ENCODE measurements around the gene SLC4A1AP. TPM values are rescaled to one million over a fixed set of nuclear protein-coding genes. Genes with fewer than 3 reads are reported as not detected.

Gene SLC4A1AP
- polyA plus RNA-seq, 1 of the 3 experiments (the other 2 are of a cell fraction): 9.4 TPM

DNA sequence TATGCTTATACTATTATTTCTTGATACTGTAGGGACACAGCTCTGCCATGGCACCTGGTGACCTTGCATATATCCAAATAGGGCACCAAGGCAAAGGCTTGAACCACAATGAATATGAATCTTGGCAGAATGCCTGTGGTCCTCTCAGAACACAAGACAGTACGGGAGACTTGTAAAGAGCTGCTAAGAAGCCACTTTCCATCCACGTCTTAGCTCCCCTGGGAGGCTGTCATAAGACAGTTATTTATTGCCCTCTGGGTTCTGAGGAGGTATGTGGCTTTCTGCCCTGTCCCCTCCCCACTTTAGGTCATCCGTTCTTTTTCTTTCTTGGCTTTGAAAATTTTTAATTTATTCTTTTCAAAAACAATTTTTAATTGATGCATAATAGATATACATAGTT, 78.0 kb downstream of the SLC4A1AP start:
- no peak for TF ChIP-seq FOXM1 (IDR thresholded peaks at IDR 0.05; ENCODE audit: low read depth)
- TF ChIP-seq GABPA (IDR thresholded peaks at IDR 0.05; ENCODE audit: low read depth): no peak
- no peak for TF ChIP-seq SMC3 (IDR thresholded peaks at IDR 0.05; ENCODE audit: low read depth, low read length)
- no peak for TF ChIP-seq RCOR1 (IDR thresholded peaks at IDR 0.05; ENCODE audit: low read length)
- no peak for TF ChIP-seq RXRA (IDR thresholded peaks at IDR 0.05; ENCODE audit: borderline replicate concordance, low read depth)
- no peak for TF ChIP-seq RAD21 (IDR thresholded peaks at IDR 0.05; ENCODE audit: low read length)
- no peak for TF ChIP-seq JUND (IDR thresholded peaks at IDR 0.05)
- TF ChIP-seq, protein P1, sequence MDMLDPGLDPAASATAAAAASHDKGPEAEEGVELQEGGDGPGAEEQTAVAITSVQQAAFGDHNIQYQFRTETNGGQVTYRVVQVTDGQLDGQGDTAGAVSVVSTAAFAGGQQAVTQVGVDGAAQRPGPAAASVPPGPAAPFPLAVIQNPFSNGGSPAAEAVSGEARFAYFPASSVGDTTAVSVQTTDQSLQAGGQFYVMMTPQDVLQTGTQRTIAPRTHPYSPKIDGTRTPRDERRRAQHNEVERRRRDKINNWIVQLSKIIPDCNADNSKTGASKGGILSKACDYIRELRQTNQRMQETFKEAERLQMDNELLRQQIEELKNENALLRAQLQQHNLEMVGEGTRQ (IDR thresholded peaks at IDR 0.05; ENCODE audit: borderline replicate concordance, low read depth, low read length): no peak
- TF ChIP-seq RFX5 (IDR thresholded peaks at IDR 0.05; ENCODE audit: low read length): no peak
- TF ChIP-seq NFIC (IDR thresholded peaks at IDR 0.05; ENCODE audit: borderline replicate concordance): no peak
- no peak for TF ChIP-seq FOSL2 (IDR thresholded peaks at IDR 0.05; ENCODE audit: borderline replicate concordance, low read depth)
- no peak for TF ChIP-seq MXI1 (IDR thresholded peaks at IDR 0.05; ENCODE audit: low read depth, low read length)
- no peaks in the 10 kb centered on the region for H3K9me2 ChIP-seq
- H3K36me3 ChIP-seq (replicated peaks in 1 of 2; ENCODE audit: control insufficient read depth in 1 of 2, insufficient read depth in 2 of 2, low read length in 1 of 2): no peaks in the 10 kb centered on the region
- no peak overlapping the region for H3K4me3 ChIP-seq (ENCODE audit: low read depth in 2 of 2, low read length in 1 of 2)
- no peaks in the 10 kb centered on the region for H3K79me2 ChIP-seq (ENCODE audit: insufficient read depth)
- H3K4me1 ChIP-seq (ENCODE audit: control insufficient read depth in 1 of 2, insufficient read depth in 2 of 2, low read depth in 1 of 2, low read length in 1 of 2): peaks cover 0 to 18% of the 10 kb centered on the region in 2 experiments; a peak in 2 of 4 replicates
- WGBS (ENCODE audit: low lambda C conversion rate): 80% methylated on average over 3 of the region's 3 CpGs
- peaks cover 4% of the 10 kb centered on the region; the same call in 1 of the 2 replicates for H3K9me3 ChIP-seq
- no peaks in the 10 kb centered on the region for H3K27me3 ChIP-seq (ENCODE audit: insufficient read depth)
- no peak overlapping the region for H2AFZ ChIP-seq (ENCODE audit: low read depth)
- H3F3A ChIP-seq (replicated peaks; ENCODE audit: insufficient read depth): no peaks in the 10 kb centered on the region
- no peak overlapping the region for H3K27ac ChIP-seq (ENCODE audit: low read depth in 2 of 2, low read length in 1 of 2)
- no peak overlapping the region for H3K9ac ChIP-seq
- ChIA-PET POLR2A (no interaction called here), CTCF (interaction anchor here (1.3 to 5.4 kb wide), 3 partner anchors 12 to 655 kb away, joined by 3 to 28 read pairs (median 6); no protein-coding TSS in a partner anchor)
- DNase-seq: no peak
- H4K20me1 ChIP-seq (ENCODE audit: insufficient read depth): no peaks in the 10 kb centered on the region
- no peak overlapping the region for H3K4me2 ChIP-seq

DNA sequence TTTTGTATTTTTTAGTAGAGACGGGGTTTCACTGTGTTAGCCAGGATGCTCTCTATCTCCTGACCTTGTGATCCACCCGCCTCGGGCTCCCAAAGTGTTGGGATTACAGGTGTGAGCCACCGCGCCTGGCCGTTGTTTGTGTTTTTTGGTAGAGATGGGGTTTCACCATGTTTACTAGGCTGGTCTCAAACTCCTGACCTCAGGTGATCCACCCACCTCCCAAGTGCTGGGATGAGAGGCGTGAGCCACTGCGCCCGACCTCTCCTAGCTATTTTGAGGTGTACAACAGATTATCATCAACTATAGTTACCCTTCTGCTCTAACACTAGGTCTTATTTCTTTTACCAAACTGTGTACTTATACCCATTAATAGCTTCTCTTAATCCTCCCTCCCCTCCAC, 78.9 kb downstream of the SLC4A1AP start:
- Histone ChIP-seq H3K79me2 (ENCODE audit: insufficient read depth) (no peaks in the 10 kb centered on the region), H3K9me2 (no peaks in the 10 kb centered on the region), H3K4me2 (no peak overlapping the region), H3K27ac (ENCODE audit: low read depth in 2 of 2, low read length in 1 of 2) (no peak overlapping the region), H3K9ac (no peak overlapping the region), H3F3A (replicated peaks; ENCODE audit: insufficient read depth) (no peaks in the 10 kb centered on the region), H3K27me3 (ENCODE audit: insufficient read depth) (no peaks in the 10 kb centered on the region), H4K20me1 (ENCODE audit: insufficient read depth) (no peaks in the 10 kb centered on the region), H3K36me3 (replicated peaks in 1 of 2; ENCODE audit: control insufficient read depth in 1 of 2, insufficient read depth in 2 of 2, low read length in 1 of 2) (no peaks in the 10 kb centered on the region), H3K4me3 (ENCODE audit: low read depth in 2 of 2, low read length in 1 of 2) (no peak overlapping the region), H3K4me1 (ENCODE audit: control insufficient read depth in 1 of 2, insufficient read depth in 2 of 2, low read depth in 1 of 2, low read length in 1 of 2) (peaks cover 0 to 11% of the 10 kb centered on the region in 2 experiments; a peak in 2 of 4 replicates), H3K9me3 (peaks cover 4% of the 10 kb centered on the region; the same call in 1 of the 2 replicates), H2AFZ (ENCODE audit: low read depth) (no peak overlapping the region)
- ChIA-PET CTCF (interaction anchor here (1.1 to 5.4 kb wide), 4 partner anchors 11 to 654 kb away, joined by 3 to 28 read pairs (median 4); no protein-coding TSS in a partner anchor), POLR2A (no interaction called here)
- 96% methylated on average over 9 of the region's 9 CpGs for WGBS (ENCODE audit: low lambda C conversion rate)
- DNase-seq: no peak
- TF ChIP-seq EP300 (IDR thresholded peaks at IDR 0.05; ENCODE audit: borderline replicate concordance in 1 of 2, low read depth in 1 of 2, low read length in 1 of 2) (no peak), RCOR1 (IDR thresholded peaks at IDR 0.05; ENCODE audit: low read length) (no peak)
- TF ChIP-seq, protein P2, sequence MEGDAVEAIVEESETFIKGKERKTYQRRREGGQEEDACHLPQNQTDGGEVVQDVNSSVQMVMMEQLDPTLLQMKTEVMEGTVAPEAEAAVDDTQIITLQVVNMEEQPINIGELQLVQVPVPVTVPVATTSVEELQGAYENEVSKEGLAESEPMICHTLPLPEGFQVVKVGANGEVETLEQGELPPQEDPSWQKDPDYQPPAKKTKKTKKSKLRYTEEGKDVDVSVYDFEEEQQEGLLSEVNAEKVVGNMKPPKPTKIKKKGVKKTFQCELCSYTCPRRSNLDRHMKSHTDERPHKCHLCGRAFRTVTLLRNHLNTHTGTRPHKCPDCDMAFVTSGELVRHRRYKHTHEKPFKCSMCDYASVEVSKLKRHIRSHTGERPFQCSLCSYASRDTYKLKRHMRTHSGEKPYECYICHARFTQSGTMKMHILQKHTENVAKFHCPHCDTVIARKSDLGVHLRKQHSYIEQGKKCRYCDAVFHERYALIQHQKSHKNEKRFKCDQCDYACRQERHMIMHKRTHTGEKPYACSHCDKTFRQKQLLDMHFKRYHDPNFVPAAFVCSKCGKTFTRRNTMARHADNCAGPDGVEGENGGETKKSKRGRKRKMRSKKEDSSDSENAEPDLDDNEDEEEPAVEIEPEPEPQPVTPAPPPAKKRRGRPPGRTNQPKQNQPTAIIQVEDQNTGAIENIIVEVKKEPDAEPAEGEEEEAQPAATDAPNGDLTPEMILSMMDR (IDR thresholded peaks at IDR 0.05): no peak

Small RNA genes lying within 50 kb of the gene (small RNA-seq; reads per million reads assigned to genes)
- gene RF00340: 0 reads per million in 7 experiments

Other genes with a start within 250 kb of the SLC4A1AP start
- 182 and 227 TPM in 2 replicates for gene NRBP1, start 235.3 kb upstream of the SLC4A1AP start, polyA plus RNA-seq (2012; rRNA removed)
- 3.6 and 4.1 TPM in 2 replicates for gene KRTCAP3, start 221.5 kb upstream of the SLC4A1AP start, polyA plus RNA-seq (2012; rRNA removed)
- 28.2 and 31.3 TPM in 2 replicates for gene IFT172, start 174.1 kb upstream of the SLC4A1AP start, polyA plus RNA-seq (2012; rRNA removed)
- 26.5 and 27.0 TPM in 2 replicates for gene FNDC4, start 168.7 kb upstream of the SLC4A1AP start, polyA plus RNA-seq (2012; rRNA removed)
- gene GCKR, start 167.1 kb upstream of the SLC4A1AP start, polyA plus RNA-seq (2012; rRNA removed): 0.18 and 0.67 TPM in 2 replicates
- gene ZNF512, start 80.8 kb upstream of the SLC4A1AP start, polyA plus RNA-seq (2012; rRNA removed): 22.3 and 36.5 TPM in 2 replicates
- gene CCDC121, start 34.9 kb upstream of the SLC4A1AP start, polyA plus RNA-seq (2012; rRNA removed): 2.3 and 2.7 TPM in 2 replicates
- 74.0 and 92.8 TPM in 2 replicates for gene GPN1, start 34.8 kb upstream of the SLC4A1AP start, polyA plus RNA-seq (2012; rRNA removed)
- gene SUPT7L, start 275 bp upstream of the SLC4A1AP start, polyA plus RNA-seq (2012; rRNA removed): 49.7 and 69.3 TPM in 2 replicates
- 132 and 153 TPM in 2 replicates for gene MRPL33, start 107.8 kb downstream of the SLC4A1AP start, polyA plus RNA-seq (2012; rRNA removed)
- gene RBKS, start 226.5 kb downstream of the SLC4A1AP start, polyA plus RNA-seq (2012; rRNA removed): 7.2 and 7.4 TPM in 2 replicates
- 28.5 and 34.0 TPM in 2 replicates for gene BABAM2, start 226.8 kb downstream of the SLC4A1AP start, polyA plus RNA-seq (2012; rRNA removed)

Data from SK-N-SH (cell line).